Stimulated activated CD4-positive, alpha-beta T cell treated with anti-CD3 and anti-CD28 coated beads, Interleukin-1b, Interleukin-23, amount 100 ng/mL, for 48 hours (primary cell): Measurements from ENCODE around the gene ARHGAP9.
"Not testable (repeated sequence)": the region's sequence is repeated elsewhere in the genome, so short reads cannot be mapped to it uniquely, and the experiment has no call there.

Experiments
- DNase-seq: peaks from one replicate; pipeline ENCODE4 v3.0.0-alpha.2; 2020

Gene ARHGAP9

GRCh38 chr12:57431654-57432188 is 47.9 kb downstream of the ARHGAP9 start:
- DNase-seq, result no peak

DNA sequence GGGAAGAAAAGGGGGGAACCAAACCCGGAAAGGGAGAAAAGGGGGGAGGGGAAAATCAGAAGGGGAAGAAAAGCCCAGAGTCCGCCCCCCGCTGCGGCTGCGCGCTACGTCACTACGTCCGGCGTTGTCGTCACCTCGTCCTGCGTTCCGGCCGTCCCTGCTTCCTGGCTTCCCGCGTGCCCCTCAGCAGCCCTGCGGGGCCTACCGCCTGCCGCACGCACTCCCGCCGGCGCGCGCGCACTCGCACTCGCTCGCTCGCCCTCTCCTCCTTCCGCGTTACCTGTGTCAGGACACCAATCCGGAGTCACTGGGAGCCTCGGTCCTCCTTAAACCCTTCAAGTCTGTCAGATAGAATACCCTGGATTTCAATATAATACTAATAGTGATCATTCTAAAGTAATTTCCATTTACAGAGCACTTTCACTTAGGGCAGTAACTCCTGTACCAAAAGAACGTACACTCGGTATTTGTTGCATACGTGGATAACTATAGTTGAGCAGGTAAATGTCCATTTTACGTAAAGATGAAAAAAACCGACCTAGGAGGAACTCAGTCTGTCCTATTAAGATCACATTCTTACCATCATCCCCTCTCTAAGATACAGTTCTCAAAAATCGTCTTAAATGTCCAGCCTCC is 48.6 kb downstream of the ARHGAP9 start, which contains the start of gene R3HDM2:
TSS of gene R3HDM2 (minus strand) at position 113 of the 636 bp plus-strand sequence. CDS start 120,615 bp downstream, outside the sequence.
- peak; percentile 96 for DNase-seq

DNA sequence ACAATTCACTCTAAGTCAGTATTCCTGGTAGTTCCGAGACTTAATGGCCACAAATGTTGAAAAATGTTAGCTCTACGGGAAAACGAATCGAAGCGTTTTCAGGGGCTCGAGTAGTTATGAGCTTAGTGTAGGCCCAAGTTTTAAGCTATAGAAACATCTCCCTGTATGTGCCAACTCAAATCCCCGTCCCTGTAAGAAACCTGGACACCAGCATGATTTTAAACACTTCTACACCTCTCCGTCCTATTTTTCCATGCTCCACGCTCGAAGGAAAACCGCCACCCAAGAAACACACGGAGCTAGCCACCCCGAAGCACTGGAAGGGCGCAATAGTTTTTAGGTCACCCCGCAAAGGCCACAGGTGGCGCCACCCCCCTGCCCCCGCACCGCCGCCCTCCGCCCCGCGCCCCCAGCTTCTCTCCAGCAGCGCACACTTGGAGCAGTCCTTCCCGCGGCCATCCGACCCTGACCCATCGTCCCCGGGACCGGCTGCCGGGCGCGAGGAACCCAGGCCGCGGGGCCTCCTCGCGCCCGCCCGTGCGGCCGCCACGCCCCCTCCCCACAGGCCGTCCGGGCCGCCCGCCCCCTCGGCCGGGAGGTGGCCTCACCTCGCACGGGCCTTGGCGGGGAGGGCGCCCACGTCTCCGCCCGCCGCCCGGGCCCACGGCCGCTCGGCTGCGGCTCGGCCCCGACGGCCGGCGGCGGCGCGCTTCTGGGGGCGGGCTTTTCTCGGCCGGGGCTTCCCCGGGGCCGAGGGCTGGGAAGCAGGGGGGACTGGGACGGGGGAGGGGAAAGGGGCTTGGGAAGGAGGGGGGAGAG is 49.3 kb downstream of the ARHGAP9 start:
- no peak for DNase-seq

DNA sequence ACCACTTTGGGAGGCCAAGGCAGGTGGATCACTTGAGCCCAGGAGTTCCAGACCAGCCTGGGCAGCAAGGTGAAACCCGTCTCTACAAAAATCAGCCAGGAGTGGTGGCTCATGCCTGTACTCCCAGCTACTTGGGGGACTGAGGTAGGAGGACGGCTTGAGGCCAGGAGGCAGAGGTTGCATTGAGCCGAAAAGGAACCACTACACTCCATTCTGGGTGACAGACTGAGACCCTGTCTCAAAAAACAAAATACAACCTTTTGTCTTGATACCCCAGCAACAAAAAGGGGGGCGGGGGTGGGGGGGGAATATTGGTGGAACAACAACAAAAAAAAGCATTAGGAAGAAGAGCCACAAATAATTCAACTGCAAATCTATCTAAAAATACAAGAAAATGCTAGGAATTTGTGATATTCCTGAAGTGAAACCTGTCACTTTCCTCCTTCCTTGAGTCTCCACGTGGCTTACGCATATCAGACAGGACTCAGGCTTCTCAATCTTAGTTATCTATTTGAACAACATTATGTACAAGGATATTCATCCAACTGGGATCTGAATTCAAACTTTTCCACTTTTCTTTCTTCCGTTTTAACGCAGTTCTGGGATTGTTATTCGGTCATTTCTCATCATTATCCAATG is 50.1 kb downstream of the ARHGAP9 start:
- no peak for DNase-seq

- no peak for DNase-seq
Measured at GRCh38 chr12:57428965-57429364, 50.7 kb downstream of the ARHGAP9 start.

DNA sequence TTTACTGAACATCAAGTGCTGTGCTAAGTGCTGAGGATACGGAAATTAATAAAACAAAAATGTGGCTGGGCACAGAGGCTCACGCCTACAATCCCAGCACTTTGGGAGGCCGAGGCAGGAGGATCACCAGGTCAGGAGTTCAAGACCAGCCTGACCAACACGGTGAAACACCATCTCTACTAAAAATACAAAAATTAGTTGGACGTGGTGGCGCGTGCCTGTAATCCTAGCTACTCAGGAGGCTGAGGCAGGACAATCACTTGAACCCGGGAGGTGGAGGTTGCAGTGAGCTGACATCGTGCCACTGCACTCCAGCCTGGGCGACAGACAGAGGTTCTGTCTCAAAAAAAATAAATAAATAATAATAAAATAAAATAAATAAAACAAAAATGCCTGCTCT is 52.7 kb downstream of the ARHGAP9 start:
- DNase-seq, result not testable (repeated sequence)
